H1 (cell line): ENCODE data around the gene COQ5. TPM values are rescaled to one million over a fixed set of nuclear protein-coding genes. Genes with fewer than 3 reads are reported as not detected.

ENCODE experiments used
- ATF2 ChIP-seq: IDR thresholded peaks from 2 replicates; pipeline ENCODE4 v1.6.1; 2012; ENCODE audit warnings: low read length, inconsistent platforms
- CHD2 ChIP-seq: IDR thresholded peaks from 2 replicates; pipeline ENCODE4 v1.6.1; 2012; ENCODE audit warnings: low read length, improper control_type of control experiment
- CHD7 ChIP-seq: fragments of 300-600 bp; sonication (generic); IDR thresholded peaks from 2 replicates; pipeline ENCODE4 v1.7.1; 2012; ENCODE audit warnings: low read length, moderate library complexity, mild to moderate bottlenecking, inconsistent platforms; ENCODE audit not compliant: insufficient replicate concordance
- EP300 ChIP-seq, 2 experiments: IDR thresholded peaks; 1 replicate in 1 of 2; 2 replicates in 1 of 2; pipeline ENCODE4 v1.6.1; 2011 to 2012; ENCODE audit warnings: low read depth in 2 of 2, low read length in 2 of 2, mild to moderate bottlenecking in 2 of 2, borderline replicate concordance in 1 of 2, inconsistent platforms in 1 of 2, moderate library complexity in 1 of 2
- JUND ChIP-seq: IDR thresholded peaks from 2 replicates; pipeline ENCODE4 v1.6.1; 2011; ENCODE audit warnings: mild to moderate bottlenecking, improper control_type of control experiment, low read length
- POLR2AphosphoS5 ChIP-seq: IDR thresholded peaks from 2 replicates; pipeline ENCODE4 v1.6.1; 2011; ENCODE audit warnings: low read depth, low read length
- RBBP5 ChIP-seq: IDR thresholded peaks from 2 replicates; pipeline ENCODE4 v1.7.1; 2012; ENCODE audit warnings: low read depth, mild to moderate bottlenecking, inconsistent platforms, low read length, moderate library complexity, borderline replicate concordance
- RXRA ChIP-seq: IDR thresholded peaks from 2 replicates; pipeline ENCODE4 v1.6.1; 2011; ENCODE audit warnings: low read depth, mild to moderate bottlenecking, low read length, moderate library complexity; ENCODE audit not compliant: insufficient read depth
- TAF1 ChIP-seq: IDR thresholded peaks from 2 replicates; pipeline ENCODE4 v1.6.1; 2011; ENCODE audit warnings: mild to moderate bottlenecking, low read depth, low read length
- polyA plus RNA-seq, 7 experiments: library from polyadenylated mRNA; depleted of rRNA in 3 of 7; stranded (reverse) in 5 of 7; unstranded in 2 of 7; fragments of >200 nt in 5 of 7; fragments of 200-250 nt in 2 of 7; gene quantifications; 1 replicate in 5 of 7; 2 replicates in 1 of 7; 4 replicates in 1 of 7; pipeline versions ENCODE4 v1.2.1 to v1.2.3, GENCODE V29; 2011 to 2013; ENCODE audit warnings: missing spikeins in 2 of 7, mixed read lengths in 2 of 7
- total RNA-seq: library from RNA; stranded (reverse); fragmentation: NEBNext Ultra II Directional; extraction: Animal tissue kit (Norgen Biotek cat#: 25700); gene quantifications from 2 replicates; pipeline ENCODE4 v1.2.1, GENCODE V29; 2021

The COQ5 gene
- total and polyA plus RNA-seq, 2 of the 8 experiments (the other 6 are each of a cell fraction or from before 2014, with no cell fraction given) = 35.1 to 35.8 TPM

GRCh38 chr12:120469450-120470149 is 59.4 kb downstream of the COQ5 start, which contains the start of gene SRSF9 (continued):
- TF ChIP-seq CHD7 = no peak
- TF ChIP-seq TAF1 = peak; percentile 70
- TF ChIP-seq EP300 (IDR thresholded peaks at IDR 0.05; ENCODE audit: borderline replicate concordance in 1 of 2, low read depth in 2 of 2, low read length in 2 of 2) = no peak
- peak; percentile 59; the same call in 1 of the 2 replicates for TF ChIP-seq RBBP5
- TF ChIP-seq JUND = no peak
- no peak for TF ChIP-seq ATF2
- TF ChIP-seq CHD2 = peak; percentile 75
- no peak for TF ChIP-seq RXRA
- TF ChIP-seq POLR2AphosphoS5 = peak; percentile 78
